Effector CD4-positive, alpha-beta T cell (primary cell): Measurements from ENCODE around the gene DISP1.

Experiments
- DNase-seq: peaks from one replicate; pipeline ENCODE4 v3.0.0-alpha.2; 2020
- total RNA-seq: gene quantifications from one replicate; lab custom pipeline; 2026; lab: John Stamatoyannopoulos, UW

DISP1 gene, protein sequence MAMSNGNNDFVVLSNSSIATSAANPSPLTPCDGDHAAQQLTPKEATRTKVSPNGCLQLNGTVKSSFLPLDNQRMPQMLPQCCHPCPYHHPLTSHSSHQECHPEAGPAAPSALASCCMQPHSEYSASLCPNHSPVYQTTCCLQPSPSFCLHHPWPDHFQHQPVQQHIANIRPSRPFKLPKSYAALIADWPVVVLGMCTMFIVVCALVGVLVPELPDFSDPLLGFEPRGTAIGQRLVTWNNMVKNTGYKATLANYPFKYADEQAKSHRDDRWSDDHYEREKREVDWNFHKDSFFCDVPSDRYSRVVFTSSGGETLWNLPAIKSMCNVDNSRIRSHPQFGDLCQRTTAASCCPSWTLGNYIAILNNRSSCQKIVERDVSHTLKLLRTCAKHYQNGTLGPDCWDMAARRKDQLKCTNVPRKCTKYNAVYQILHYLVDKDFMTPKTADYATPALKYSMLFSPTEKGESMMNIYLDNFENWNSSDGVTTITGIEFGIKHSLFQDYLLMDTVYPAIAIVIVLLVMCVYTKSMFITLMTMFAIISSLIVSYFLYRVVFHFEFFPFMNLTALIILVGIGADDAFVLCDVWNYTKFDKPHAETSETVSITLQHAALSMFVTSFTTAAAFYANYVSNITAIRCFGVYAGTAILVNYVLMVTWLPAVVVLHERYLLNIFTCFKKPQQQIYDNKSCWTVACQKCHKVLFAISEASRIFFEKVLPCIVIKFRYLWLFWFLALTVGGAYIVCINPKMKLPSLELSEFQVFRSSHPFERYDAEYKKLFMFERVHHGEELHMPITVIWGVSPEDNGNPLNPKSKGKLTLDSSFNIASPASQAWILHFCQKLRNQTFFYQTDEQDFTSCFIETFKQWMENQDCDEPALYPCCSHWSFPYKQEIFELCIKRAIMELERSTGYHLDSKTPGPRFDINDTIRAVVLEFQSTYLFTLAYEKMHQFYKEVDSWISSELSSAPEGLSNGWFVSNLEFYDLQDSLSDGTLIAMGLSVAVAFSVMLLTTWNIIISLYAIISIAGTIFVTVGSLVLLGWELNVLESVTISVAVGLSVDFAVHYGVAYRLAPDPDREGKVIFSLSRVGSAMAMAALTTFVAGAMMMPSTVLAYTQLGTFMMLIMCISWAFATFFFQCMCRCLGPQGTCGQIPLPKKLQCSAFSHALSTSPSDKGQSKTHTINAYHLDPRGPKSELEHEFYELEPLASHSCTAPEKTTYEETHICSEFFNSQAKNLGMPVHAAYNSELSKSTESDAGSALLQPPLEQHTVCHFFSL (N-terminal part only)
- total RNA-seq: 7.3 reads per million, percentile 26 among the genes with 10 or more reads in this experiment

GRCh38 chr1:222814536-222815439 lies at the start of gene DISP1:
TSS of gene DISP1 (plus strand) at chr1:222815039. CDS start at chr1:222942824, 127,785 bp downstream.
- peak; percentile 48 for DNase-seq

- DNase-seq: no peak
These were observed 47.7 kb upstream of the DISP1 start for GRCh38 chr1:222767152-222767571.

- DNase-seq: no peak
These were observed 46.2 kb upstream of the DISP1 start for GRCh38 chr1:222768592-222768991.

GRCh38 chr1:222769181-222769580 lies 45.7 kb upstream of the DISP1 start:
- DNase-seq: no peak

GRCh38 chr1:222769971-222770620 lies 44.7 kb upstream of the DISP1 start:
- no peak for DNase-seq

DNA sequence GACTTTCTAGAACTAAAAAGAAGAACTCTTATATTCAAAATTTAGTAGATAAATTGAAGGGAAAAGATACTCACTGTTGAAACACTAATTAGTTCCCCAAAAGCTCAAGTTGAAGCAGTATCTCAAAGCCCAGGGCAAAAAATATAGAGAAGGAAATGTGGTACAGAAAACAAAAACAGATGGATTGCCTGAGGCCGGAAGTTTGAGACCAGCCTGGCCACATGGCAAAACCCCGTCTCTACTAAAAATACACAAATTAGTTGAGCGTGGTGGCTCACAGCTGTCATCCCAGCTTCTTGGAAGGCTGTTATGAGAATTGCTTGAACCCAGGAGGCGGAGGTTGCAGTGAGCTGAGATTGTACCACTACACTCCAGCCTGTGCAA lies 41.9 kb upstream of the DISP1 start:
- DNase-seq: no peak

GRCh38 chr1:222777463-222777862 lies 37.4 kb upstream of the DISP1 start:
- no peak for DNase-seq

DNA sequence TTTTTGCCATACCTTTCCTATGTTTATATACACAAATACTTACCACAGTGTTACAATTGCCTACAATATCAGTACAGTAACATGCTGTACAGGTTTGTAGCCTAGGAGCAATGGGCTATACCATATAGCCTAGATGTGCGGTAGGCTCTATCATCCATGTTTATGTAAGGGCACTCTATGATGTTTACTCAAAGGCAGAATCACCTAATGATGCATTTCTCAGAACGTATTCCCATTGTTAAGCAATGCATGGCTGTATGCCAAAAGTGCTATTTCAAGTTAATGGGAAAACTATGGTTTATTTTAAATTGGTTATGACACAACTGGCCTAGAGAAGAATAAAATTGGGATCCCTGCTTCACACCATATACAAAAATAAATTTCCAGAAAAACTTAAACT lies 36.9 kb upstream of the DISP1 start:
- DNase-seq: no peak

DNA sequence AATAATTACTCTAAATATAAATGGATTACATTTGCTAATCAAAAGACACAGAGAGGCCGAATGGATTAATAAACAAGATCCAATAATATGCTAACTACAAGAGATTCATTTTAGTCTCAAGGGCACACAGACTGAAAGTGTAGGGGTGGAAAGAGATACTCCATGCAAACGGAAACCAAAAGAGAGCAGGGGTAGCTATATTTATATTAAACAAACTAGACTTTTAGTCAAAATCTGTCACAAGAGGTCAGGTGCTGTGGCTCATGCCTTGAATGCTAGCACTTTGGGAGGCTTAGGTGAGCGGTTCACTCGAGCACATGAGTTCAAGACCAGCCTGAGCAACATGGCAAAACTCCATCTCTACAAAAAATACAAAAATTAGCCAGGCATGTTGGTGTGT lies 33.6 kb upstream of the DISP1 start:
- DNase-seq: no peak

- no peak for DNase-seq
These were observed 31.8 kb upstream of the DISP1 start for GRCh38 chr1:222783051-222783450.

DNA sequence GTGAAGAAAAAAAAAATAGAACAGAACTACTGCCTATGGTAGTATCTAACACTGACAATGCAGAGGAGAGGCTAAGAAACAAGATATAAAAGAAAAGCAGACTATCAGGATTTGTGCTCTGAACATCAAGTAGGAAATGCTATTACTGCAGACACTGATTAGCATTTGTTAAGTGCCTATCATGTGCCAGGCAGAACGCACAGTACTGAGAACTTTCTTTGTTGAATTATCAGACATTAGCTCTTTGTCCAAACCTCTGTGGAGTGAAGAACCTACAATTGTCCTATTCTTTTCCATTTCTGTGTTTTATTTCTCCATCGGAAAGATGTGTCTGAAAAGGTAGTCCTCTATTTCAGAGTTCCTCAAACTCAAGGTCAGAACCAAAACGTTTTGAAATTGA lies 30.5 kb upstream of the DISP1 start:
- DNase-seq: no peak

GRCh38 chr1:222784916-222785315 lies 29.9 kb upstream of the DISP1 start:
- DNase-seq: no peak

GRCh38 chr1:222785529-222785928 lies 29.3 kb upstream of the DISP1 start:
- no peak for DNase-seq

DNA sequence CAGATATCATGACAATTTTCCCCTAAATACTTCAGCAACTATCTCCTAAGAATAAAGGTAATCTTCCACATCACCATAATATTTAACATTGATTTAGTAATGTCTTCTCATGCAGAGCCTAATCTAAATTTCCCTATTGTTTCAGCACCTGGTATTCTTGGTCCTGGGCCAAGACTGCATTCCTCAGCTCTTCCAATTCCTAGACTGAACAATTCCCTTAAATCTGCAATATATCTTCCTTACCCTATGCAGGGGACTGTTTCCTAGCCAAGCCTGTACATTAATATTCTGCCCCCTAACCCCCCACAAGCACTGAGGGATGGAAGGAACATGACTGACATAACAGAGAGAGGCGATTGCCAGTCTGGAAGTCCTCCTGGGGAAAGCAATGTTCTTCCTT lies 28.7 kb upstream of the DISP1 start:
- no peak for DNase-seq

- DNase-seq: no peak
These were observed 27.1 kb upstream of the DISP1 start for GRCh38 chr1:222787729-222788128.

DNA sequence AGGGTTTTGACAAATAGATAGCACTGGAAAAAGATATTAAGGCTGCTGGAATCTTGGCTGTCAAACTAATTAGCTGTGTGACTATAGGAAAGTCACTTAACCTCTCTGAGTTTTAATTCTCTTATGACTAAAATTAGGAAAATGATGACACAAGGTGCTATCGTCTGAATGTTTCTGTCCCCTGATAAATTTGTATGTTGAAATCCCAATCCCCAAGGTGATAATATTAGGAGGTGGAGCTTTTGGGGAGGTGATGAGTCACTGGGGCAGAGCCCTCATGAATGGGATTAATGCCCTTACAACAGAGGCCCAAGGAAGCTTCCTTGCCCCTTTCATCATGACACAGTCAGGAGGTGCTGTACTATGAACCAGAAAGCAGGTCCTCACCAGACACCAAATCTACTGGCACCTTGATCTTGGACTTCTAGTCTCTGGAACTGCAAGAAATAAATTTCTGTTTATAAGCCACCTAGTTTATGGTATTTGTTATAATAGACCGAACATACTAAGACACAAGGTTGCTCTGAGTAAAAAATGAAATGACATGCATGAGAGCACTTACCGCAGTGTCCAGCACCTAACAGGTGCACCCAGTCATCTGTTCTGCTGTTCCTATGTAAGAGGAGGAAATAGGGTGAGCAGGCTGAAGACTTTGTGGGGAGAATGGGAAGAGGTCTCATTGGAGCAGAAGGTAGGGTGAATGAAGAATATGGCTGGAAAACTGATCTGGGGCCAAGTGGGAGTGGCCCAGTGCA lies 26.3 kb upstream of the DISP1 start:
- DNase-seq: no peak

DNA sequence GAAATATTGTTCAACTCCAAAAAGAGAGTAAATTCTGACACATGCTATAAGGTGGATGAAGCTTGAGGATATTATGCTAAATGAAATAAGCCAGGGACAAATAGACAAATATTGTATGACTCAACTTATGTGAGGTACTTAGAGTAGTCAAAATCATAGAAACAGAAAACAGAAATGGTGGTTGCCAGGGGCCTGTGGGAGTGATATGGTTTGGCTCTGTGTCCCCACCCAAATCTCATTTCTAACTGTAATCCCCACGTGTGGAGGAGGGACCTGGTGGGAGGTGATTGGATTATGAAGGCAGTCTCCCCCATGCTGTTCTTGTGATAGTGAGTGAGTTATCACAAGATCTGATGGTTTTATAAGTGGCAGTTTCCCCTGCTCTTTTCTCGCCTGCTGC lies 24.7 kb upstream of the DISP1 start:
- no peak for DNase-seq

DNA sequence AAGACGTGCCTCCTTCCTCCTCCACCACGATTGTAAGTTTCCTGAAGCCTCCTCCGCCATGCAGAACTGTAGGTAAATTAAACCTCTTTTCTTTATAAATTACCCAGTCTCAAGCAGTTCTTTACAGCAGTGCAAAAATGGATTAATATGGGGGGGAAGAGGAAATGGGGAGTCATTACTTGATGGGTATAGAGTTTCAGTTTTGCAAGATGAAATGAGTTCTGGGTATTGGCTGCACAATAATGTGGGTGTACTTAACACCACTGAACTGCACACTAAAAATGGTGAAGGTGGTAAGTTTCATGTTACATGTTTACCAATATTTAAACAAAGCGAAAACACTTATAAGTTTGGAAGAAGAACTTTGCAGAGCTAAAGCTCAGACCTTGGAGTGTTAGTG lies 24.3 kb upstream of the DISP1 start:
- DNase-seq: no peak

DNA sequence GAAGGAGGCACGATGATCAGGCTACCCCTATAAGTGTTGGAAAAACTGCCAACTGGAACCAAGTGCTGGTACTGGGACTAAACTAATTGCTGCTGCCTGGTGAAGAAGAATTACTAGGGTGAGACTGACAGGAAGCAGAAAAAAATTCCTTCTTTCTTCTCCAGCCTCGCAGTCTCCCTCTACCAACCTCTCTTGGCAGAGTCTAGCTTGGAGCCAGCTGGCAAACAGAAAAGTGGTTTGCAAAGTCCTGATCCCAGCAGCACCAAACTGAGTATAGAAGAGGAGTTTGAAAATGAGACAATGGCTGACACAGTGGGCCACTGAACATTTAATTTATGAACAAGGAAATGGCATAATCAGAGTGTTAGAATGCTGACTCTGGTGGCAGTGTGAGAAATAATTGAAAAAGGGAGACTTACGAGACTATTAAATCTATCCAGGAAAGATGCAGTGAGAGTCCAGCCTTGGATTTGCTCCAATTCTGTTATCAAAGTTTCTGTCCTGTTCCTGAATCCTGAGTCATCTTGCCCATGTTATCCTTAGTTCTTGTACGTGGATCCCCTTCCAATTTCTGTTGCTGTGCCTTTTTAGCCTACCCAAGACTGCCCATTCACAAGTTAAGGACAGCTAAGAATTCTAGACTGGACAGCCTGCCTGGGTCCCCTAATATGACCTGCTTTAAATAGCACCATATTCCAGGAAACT lies 23.7 kb upstream of the DISP1 start:
- no peak for DNase-seq

- DNase-seq: no peak
These were observed 22.1 kb upstream of the DISP1 start for GRCh38 chr1:222792744-222793143.
